Measurements from ENCODE around the gene SLC22A23.

DNA sequence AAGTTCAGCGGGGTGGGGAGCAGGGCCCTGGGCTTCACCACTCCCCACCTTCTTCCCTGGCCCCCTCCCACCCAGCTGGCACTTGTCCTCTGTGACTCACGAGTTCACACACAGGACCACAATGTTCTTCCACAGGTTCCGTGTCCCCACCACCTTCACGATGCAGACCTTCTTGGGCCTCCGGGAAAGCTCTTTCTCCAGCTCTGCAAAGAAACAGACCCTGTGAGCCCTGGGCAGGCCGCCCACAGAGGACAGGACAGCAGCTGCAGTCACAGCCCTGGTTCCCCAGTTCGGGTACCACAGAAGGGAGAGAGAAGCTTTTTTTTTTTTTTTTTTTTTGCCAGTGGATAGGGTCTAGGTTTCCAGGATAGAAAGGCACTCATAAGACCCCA is 167.2 kb downstream of the SLC22A23 start:
- TF ChIP-seq, protein P1, sequence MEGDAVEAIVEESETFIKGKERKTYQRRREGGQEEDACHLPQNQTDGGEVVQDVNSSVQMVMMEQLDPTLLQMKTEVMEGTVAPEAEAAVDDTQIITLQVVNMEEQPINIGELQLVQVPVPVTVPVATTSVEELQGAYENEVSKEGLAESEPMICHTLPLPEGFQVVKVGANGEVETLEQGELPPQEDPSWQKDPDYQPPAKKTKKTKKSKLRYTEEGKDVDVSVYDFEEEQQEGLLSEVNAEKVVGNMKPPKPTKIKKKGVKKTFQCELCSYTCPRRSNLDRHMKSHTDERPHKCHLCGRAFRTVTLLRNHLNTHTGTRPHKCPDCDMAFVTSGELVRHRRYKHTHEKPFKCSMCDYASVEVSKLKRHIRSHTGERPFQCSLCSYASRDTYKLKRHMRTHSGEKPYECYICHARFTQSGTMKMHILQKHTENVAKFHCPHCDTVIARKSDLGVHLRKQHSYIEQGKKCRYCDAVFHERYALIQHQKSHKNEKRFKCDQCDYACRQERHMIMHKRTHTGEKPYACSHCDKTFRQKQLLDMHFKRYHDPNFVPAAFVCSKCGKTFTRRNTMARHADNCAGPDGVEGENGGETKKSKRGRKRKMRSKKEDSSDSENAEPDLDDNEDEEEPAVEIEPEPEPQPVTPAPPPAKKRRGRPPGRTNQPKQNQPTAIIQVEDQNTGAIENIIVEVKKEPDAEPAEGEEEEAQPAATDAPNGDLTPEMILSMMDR (IDR thresholded peaks at IDR 0.05), result no peak
- TF ChIP-seq POLR2A (IDR thresholded peaks at IDR 0.05), result no peak
- no peak for TF ChIP-seq POLR2AphosphoS5 (IDR thresholded peaks at IDR 0.05)
- TF ChIP-seq EP300 (IDR thresholded peaks at IDR 0.05), result no peak
